ENCODE results near the gene TM9SF2.

GRCh38 chr13:99523838-99524237, 22.6 kb downstream of the TM9SF2 start:
- TF ChIP-seq POLR2AphosphoS5 (IDR thresholded peaks at IDR 0.05; ENCODE audit: low read depth) (no peak), CTCF (IDR thresholded peaks at IDR 0.05; ENCODE audit: insufficient read depth, low read length) (no peak)

Measured in HL-60 (cell line).